DND-41 (cell line): ENCODE results near the gene SGMS1.

ENCODE experiments used
- EZH2 ChIP-seq: IDR thresholded peaks from 3 replicates; pipeline ENCODE4 v1.6.1; 2012; ENCODE audit warnings: borderline replicate concordance, low read depth, mild to moderate bottlenecking, moderate library complexity, low read length, inconsistent platforms; ENCODE audit not compliant: severe bottlenecking
- TF ChIP-seq, protein P1 (sequence below): IDR thresholded peaks from 2 replicates; pipeline ENCODE4 v1.5.1; 2012; ENCODE audit warnings: borderline replicate concordance, low read length, moderate library complexity, mild to moderate bottlenecking; ENCODE audit not compliant: poor library complexity, severe bottlenecking; ENCODE audit errors: extremely low read depth

GRCh38 chr10:50388181-50388580 is 235.6 kb downstream of the SGMS1 start:
- TF ChIP-seq, protein P1, sequence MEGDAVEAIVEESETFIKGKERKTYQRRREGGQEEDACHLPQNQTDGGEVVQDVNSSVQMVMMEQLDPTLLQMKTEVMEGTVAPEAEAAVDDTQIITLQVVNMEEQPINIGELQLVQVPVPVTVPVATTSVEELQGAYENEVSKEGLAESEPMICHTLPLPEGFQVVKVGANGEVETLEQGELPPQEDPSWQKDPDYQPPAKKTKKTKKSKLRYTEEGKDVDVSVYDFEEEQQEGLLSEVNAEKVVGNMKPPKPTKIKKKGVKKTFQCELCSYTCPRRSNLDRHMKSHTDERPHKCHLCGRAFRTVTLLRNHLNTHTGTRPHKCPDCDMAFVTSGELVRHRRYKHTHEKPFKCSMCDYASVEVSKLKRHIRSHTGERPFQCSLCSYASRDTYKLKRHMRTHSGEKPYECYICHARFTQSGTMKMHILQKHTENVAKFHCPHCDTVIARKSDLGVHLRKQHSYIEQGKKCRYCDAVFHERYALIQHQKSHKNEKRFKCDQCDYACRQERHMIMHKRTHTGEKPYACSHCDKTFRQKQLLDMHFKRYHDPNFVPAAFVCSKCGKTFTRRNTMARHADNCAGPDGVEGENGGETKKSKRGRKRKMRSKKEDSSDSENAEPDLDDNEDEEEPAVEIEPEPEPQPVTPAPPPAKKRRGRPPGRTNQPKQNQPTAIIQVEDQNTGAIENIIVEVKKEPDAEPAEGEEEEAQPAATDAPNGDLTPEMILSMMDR = no peak
- no peak for TF ChIP-seq EZH2
